ENCODE results near the gene ANGPTL8. TPM values are rescaled to one million over a fixed set of nuclear protein-coding genes. Genes with fewer than 3 reads are reported as not detected.
A peak's percentile ranks its signal among the peaks of the same experiment; 100 is the strongest.

The ANGPTL8 gene
- total and polyA plus RNA-seq, 9 of the 15 experiments (the other 6 are each of a cell fraction or from before 2014, with no cell fraction given) = not detected

DNA sequence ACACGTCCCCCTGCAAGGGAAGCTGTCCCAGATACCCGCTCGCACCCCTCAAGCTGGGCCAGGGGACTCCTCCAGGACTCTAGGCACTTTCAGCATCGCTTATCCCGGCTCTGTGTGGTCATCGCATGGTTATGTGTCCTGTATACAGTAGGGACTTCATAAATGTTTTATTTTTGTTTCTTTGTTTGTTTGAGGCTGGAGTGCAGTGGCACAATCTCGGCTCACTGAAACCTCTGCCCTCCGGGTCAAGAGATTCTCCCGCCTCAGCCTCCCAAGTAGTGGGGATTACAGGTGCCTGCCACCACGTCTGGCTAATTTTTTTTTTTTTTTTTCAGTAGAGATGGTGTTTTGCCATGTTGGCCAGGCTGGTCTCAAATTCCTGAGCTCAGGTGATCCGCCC lies 7.5 kb downstream of the ANGPTL8 start:
- no peaks in the 10 kb centered on the region for H3K9me1 ChIP-seq (ENCODE audit: control insufficient read depth, insufficient read depth, low read length)
- TF ChIP-seq FIP1L1 (IDR thresholded peaks at IDR 0.05; ENCODE audit: low read depth, low read length, poor library complexity, severe bottlenecking) (no peak), ZKSCAN8 (CRISPR knock-in tag; IDR thresholded peaks at IDR 0.05) (peak; percentile 76; the same call in 1 of the 2 replicates)
- H3K36me3 ChIP-seq (ENCODE audit: control insufficient read depth, insufficient read depth, low read length) = peaks cover 18% of the 10 kb centered on the region; the same call in 2 of the 3 replicates
- no peak overlapping the region for H3K4me3 ChIP-seq
- H3K79me2 ChIP-seq (ENCODE audit: control insufficient read depth, insufficient read depth, low read length) = no peaks in the 10 kb centered on the region
- intact Hi-C loops (cut with micrococcal nuclease) = no loop called here
- no peak overlapping the region for H3K9ac ChIP-seq (ENCODE audit: insufficient read depth in 1 of 2, low read depth in 2 of 2, low read length in 2 of 2)
- no TSS peak for BruUV-seq (replicated peaks)
- CTCF ChIA-PET (ENCODE audit: low intra/inter-chr PET ratio) = no interaction called here
- no peaks in the 10 kb centered on the region for H3K27me3 ChIP-seq (ENCODE audit: control insufficient read depth in 2 of 2, insufficient read depth in 2 of 2, low read length in 2 of 2)
- DNase-seq (ENCODE audit: extremely low read depth in 1 of 4, low spot score in 3 of 4) = no peak
- no peaks in the 10 kb centered on the region for H4K20me1 ChIP-seq (replicated peaks; ENCODE audit: control insufficient read depth, insufficient read depth, low read length)
- H3K9me3 ChIP-seq (replicated peaks; ENCODE audit: control insufficient read depth, insufficient read depth, low read depth, low read length) = no peaks in the 10 kb centered on the region
- no peak overlapping the region for H2AFZ ChIP-seq (ENCODE audit: low read depth, low read length)
- no peak for FAIRE-seq
- no peak overlapping the region for H3K4me2 ChIP-seq (ENCODE audit: insufficient read depth, low read length)
- H3K4me1 ChIP-seq (replicated peaks in 1 of 2; ENCODE audit: control insufficient read depth in 2 of 2, insufficient read depth in 2 of 2, low read length in 2 of 2) = peaks cover 0 to 14% of the 10 kb centered on the region in 2 experiments; a peak in 2 of 5 replicates
- no peak for ATAC-seq
- no peak overlapping the region for H3K27ac ChIP-seq (ENCODE audit: extremely low read depth, low read depth, low read length)
- 73% methylated on average over 8 of the region's 11 CpGs for WGBS (ENCODE audit: insufficient coverage, low coverage, missing lambda C conversion rate)
- POLR2A ChIA-PET = no interaction called here
- in situ Hi-C loops (cut with MboI) = no loop called here

DNA sequence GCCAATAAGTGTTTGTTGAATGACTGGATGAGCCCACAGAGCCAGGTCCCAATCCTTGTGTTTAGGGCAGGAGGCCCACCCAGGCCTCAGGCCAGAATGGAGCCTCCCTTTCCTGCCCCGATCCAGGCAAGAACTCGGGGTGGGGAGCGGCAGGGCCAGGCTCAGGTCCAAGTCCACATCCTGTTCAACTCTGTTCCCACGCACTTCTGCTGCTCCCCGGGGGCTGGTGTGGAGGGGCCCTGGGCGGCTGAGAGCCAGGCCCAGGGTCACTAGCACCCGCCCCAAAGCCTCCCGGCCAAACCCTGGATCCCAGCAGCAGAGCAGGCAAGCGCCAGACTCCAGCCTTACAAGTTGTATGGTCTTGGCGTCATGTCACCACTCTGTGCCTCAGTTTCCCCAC lies 8.0 kb downstream of the ANGPTL8 start:
- Histone ChIP-seq H4K20me1 (replicated peaks; ENCODE audit: control insufficient read depth, insufficient read depth, low read length) (no peaks in the 10 kb centered on the region), H3K27me3 (ENCODE audit: control insufficient read depth in 2 of 2, insufficient read depth in 2 of 2, low read length in 2 of 2) (no peaks in the 10 kb centered on the region), H3K4me1 (replicated peaks in 1 of 2; ENCODE audit: control insufficient read depth in 2 of 2, insufficient read depth in 2 of 2, low read length in 2 of 2) (peaks cover 0 to 14% of the 10 kb centered on the region in 2 experiments; a peak in 2 of 5 replicates), H3K4me3 (no peak overlapping the region), H3K36me3 (ENCODE audit: control insufficient read depth, insufficient read depth, low read length) (peaks cover 21% of the 10 kb centered on the region; the same call in 2 of the 3 replicates), H3K27ac (ENCODE audit: extremely low read depth, low read depth, low read length) (no peak overlapping the region), H3K9ac (ENCODE audit: insufficient read depth in 1 of 2, low read depth in 2 of 2, low read length in 2 of 2) (peak overlapping the region in 1 of 2 experiments; percentile 13; a peak in 1 of 4 replicates), H3K9me3 (replicated peaks; ENCODE audit: control insufficient read depth, insufficient read depth, low read depth, low read length) (no peaks in the 10 kb centered on the region), H3K9me1 (ENCODE audit: control insufficient read depth, insufficient read depth, low read length) (no peaks in the 10 kb centered on the region), H2AFZ (ENCODE audit: low read depth, low read length) (no peak overlapping the region), H3K79me2 (ENCODE audit: control insufficient read depth, insufficient read depth, low read length) (no peaks in the 10 kb centered on the region), H3K4me2 (ENCODE audit: insufficient read depth, low read length) (no peak overlapping the region)
- TF ChIP-seq CHD4 (IDR thresholded peaks at IDR 0.05; ENCODE audit: insufficient read depth, insufficient replicate concordance, low read depth, low read length, poor library complexity, severe bottlenecking) (no peak), ZBTB17 (CRISPR knock-in tag; IDR thresholded peaks at IDR 0.05) (no peak), RBBP5 (IDR thresholded peaks at IDR 0.05; ENCODE audit: borderline replicate concordance, insufficient read depth, low read length, poor library complexity, severe bottlenecking) (no peak), LCOR (CRISPR knock-in tag; IDR thresholded peaks at IDR 0.05) (no peak), POLR2AphosphoS5 (IDR thresholded peaks at IDR 0.05; ENCODE audit: control insufficient read depth, insufficient read depth, low read depth, low read length) (no peak)
- intact Hi-C loops (cut with micrococcal nuclease) = no loop called here
- BruUV-seq (replicated peaks) = no TSS peak
- POLR2A ChIA-PET = no interaction called here
- in situ Hi-C loops (cut with MboI) = no loop called here
- WGBS (ENCODE audit: insufficient coverage, low coverage, missing lambda C conversion rate) = 84% methylated on average over 10 of the region's 10 CpGs
- FAIRE-seq (no peak), ATAC-seq (no peak), DNase-seq (ENCODE audit: extremely low read depth in 1 of 4, low spot score in 3 of 4) (no peak)
- CTCF ChIA-PET (ENCODE audit: low intra/inter-chr PET ratio) = no interaction called here

Data from K562 (cell line).